T-helper 1 cell treated with Interleukin-12 subunit alpha and Interleukin-12 subunit beta and Interleukin-4 antibody, amounts not matched to agents 30 ng/mL and 1 ng/mL, for 36 hours (primary cell): ENCODE data around the gene HERC4. TPM values are rescaled to one million over a fixed set of nuclear protein-coding genes. Genes with fewer than 3 reads are reported as not detected.
"Not testable (repeated sequence)": the region's sequence is repeated elsewhere in the genome, so short reads cannot be mapped to it uniquely, and the experiment has no call there.

Source experiments
- intact Hi-C: fragments of 100-400 bp; cut with micrococcal nuclease; formaldehyde crosslinking; loops from one replicate; pipeline ENCODE4 v1.15.1; 2024
- total RNA-seq: library from RNA; stranded (reverse); gene quantifications from 2 replicates; pipeline ENCODE4 v1.2.3, GENCODE V29; 2022

HERC4 gene
- total RNA-seq, 1 donor from 2014 or later, result 68.0 TPM

DNA sequence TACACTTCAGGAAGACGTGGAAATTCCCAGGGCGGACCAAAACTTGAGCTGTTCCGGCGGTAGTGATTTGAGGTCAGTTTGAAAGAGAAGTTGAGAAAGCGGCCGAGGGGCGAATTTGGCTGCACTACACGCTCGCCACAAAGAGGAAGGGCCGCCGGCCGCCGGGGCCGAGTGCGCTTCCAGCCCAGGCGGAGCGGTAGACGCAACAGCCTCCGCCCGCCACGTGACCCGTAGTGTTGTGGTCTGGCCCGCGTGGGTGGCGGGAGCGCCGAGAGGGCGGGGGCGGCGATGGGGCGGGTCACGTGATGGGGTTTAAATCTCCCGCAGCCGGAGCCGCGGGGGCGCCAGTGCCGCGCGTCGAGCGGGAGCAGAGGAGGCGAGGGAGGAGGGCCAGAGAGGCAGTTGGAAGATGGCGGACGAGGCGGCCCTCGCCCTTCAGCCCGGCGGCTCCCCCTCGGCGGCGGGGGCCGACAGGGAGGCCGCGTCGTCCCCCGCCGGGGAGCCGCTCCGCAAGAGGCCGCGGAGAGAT, 190.7 kb downstream of the HERC4 start, which contains the start of gene SIRT1:
TSS of gene SIRT1 (plus strand) at position 344 of the 529 bp plus-strand sequence. CDS start at position 410, 66 bp downstream.
- intact Hi-C loops, result loop anchor here (1.0 to 2.0 kb wide), 13 partner anchors 29 to 1017 kb away; partner anchors contain the start of genes CCAR1, DDX50, HERC4 and RUFY2

DNA sequence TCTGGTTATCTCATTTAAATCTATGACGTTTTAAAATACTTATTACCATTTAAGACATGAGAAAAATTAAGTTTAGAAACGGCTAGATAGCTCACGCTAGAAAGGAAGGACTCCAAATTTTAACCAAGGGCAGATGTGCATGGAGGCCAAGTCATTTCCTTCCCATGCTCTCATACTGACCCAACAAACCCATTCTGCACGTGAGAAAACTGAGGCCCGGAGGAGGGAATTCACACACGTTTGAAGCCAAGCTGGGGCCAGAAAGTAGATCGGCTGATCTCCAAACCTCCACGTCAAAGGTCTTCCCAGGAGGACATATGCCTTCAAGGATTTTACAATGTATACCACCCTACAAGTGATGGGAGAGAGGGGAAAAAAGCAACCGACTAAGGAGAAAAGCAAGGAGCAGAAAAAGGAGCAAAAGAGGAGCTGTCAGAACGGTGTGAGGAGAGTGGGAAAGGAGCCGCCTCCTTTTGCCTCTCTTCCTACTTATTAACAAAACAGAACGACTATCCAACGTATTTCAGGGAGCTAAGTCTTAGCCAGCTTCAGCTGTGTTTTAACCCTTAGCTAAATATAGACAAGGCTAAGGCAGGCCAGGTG, 191.3 kb downstream of the HERC4 start:
- intact Hi-C loops, result loop anchor here (1.0 to 2.0 kb wide), 13 partner anchors 29 to 1017 kb away; partner anchors contain the start of genes CCAR1, DDX50, HERC4 and RUFY2

DNA sequence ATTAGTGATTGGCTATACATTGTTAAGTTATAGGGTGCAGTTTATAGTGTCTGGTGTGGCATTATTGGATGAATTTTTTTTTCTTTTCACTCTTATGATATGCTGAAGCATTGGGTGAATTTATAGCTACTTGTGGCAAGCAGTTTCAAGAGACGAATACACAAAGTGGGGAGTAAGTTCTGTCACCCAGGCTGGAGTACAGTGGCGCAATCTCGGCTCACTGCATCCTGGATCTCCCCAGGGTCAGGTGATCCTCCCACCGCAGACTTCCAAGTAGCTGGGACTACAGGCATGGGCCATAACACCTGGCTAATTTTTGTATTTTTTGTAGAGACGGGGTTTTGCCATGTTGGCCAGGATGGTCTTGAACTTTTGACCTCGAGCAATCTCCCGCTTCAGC, 196.9 kb downstream of the HERC4 start:
- intact Hi-C loops, result no loop called here

DNA sequence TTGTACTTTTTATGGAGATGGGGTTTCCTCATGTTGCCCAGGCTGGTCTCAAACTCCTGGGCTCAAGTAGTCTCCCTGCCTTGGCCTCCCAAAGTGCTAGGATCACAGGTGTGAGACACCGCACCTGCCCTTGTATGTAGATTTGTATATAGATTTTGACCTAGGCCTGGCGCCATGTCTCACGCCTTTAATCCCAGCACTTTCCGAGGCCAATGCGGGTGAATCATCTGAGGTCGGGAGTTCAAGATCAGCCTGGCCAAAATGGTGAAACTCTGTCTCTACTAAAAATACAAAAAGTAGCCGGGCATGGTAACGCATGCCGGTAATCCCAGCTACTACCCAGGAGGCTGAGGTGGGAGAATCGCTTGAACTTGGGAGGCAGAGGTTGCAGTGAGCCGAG, 197.7 kb downstream of the HERC4 start:
- intact Hi-C loops, result not testable (repeated sequence)

DNA sequence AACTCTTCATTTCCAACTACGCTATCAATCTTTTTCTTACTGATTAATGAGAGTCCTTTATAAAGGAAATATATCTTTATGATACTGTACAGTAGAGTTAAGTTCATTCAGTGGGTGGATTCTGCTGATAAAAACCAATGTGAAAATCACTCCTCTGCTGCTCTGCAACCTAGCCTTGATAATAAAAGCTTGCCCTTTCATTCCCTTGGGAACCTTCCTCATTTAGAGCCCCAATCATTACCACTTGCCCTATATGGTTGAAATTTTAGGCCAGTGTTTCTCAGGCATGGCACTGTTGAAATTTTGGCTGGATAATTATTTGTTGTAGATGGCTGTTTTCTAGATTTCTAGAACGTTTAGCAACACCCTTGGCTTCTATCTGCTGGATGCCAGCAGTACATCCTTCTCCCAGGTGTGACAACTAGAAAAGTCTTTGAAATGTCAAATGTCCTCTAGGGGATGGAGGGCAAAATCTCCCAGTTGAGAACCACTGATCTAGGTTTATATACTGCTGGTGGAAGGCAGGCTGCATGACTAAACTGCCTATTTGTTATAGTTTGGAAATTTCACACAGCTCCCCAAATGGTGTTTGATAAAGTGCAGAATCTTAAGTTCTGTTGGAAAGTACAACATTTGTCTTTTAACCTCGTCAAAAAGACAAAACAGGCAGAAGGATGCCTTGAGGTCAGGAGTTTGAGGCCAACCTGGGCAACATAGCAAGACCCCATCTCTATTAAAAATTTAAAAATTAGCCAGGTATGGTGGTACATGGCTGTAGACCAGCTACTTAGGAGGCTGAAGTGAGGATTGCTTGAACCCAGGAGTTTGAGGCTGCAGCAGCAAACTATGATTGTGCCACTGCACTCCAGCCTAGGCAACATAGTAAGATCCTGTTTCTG, 199.5 kb downstream of the HERC4 start:
- intact Hi-C loops, result no loop called here

Other genes starting within 250 kb of the HERC4 start
- gene DNAJC12, start 237.1 kb downstream of the HERC4 start, total RNA-seq, result 8.7 and 9.5 TPM in 2 replicates
- 24.6 and 25.5 TPM in 2 replicates for gene SIRT1, start 190.6 kb downstream of the HERC4 start, total RNA-seq
- gene MYPN, start 34.2 kb upstream of the HERC4 start, total RNA-seq, result not detected in 2 replicates
- gene ATOH7, start 156.8 kb upstream of the HERC4 start, total RNA-seq, result not detected in 2 replicates